H1 (cell line): ENCODE measurements around the gene KCTD19. TPM values are rescaled to one million over a fixed set of nuclear protein-coding genes. Genes with fewer than 3 reads are reported as not detected.

Experiments used
- CHD7 ChIP-seq: fragments of 300-600 bp; sonication (generic); IDR thresholded peaks from 2 replicates; pipeline ENCODE4 v1.7.1; 2012; ENCODE audit warnings: low read length, moderate library complexity, mild to moderate bottlenecking, inconsistent platforms; ENCODE audit not compliant: insufficient replicate concordance
- E2F6 ChIP-seq: IDR thresholded peaks from 2 replicates; pipeline ENCODE4 v1.6.1; 2012; ENCODE audit warnings: inconsistent platforms
- JUN ChIP-seq: IDR thresholded peaks from 2 replicates; pipeline ENCODE4 v1.6.1; 2011; ENCODE audit warnings: low read depth, mild to moderate bottlenecking, improper control_type of control experiment, low read length
- KDM4A ChIP-seq: IDR thresholded peaks from one replicate; pipeline ENCODE4 v1.7.1; 2012; ENCODE audit warnings: low read depth, mild to moderate bottlenecking, moderate library complexity, low read length, inconsistent platforms; ENCODE audit not compliant: severe bottlenecking
- MAFK ChIP-seq: IDR thresholded peaks from 2 replicates; pipeline ENCODE4 v1.6.1; 2012; ENCODE audit warnings: low read depth, mild to moderate bottlenecking, improper control_type of control experiment, low read length
- POLR2AphosphoS5 ChIP-seq: IDR thresholded peaks from 2 replicates; pipeline ENCODE4 v1.6.1; 2011; ENCODE audit warnings: low read depth, low read length
- SUZ12 ChIP-seq: fragments of 200-600 bp; sonication (generic); IDR thresholded peaks from 2 replicates; pipeline ENCODE4 v1.6.1; 2012; ENCODE audit warnings: mild to moderate bottlenecking, inconsistent platforms, low read length, moderate library complexity, mixed read lengths
- TAF7 ChIP-seq: optimal IDR thresholded peaks from 2 replicates; pipeline ENCODE3; 2011; ENCODE audit warnings: low read depth, mild to moderate bottlenecking, inconsistent platforms, low read length, moderate library complexity, borderline replicate concordance
- polyA plus RNA-seq, 7 experiments: library from polyadenylated mRNA; depleted of rRNA in 3 of 7; stranded (reverse) in 5 of 7; unstranded in 2 of 7; fragments of >200 nt in 5 of 7; fragments of 200-250 nt in 2 of 7; gene quantifications; 1 replicate in 5 of 7; 2 replicates in 1 of 7; 4 replicates in 1 of 7; pipeline versions ENCODE4 v1.2.1 to v1.2.3, GENCODE V29; 2011 to 2013; ENCODE audit warnings: missing spikeins in 2 of 7, mixed read lengths in 2 of 7
- total RNA-seq: library from RNA; stranded (reverse); fragmentation: NEBNext Ultra II Directional; extraction: Animal tissue kit (Norgen Biotek cat#: 25700); gene quantifications from 2 replicates; pipeline ENCODE4 v1.2.1, GENCODE V29; 2021

KCTD19 gene
- total and polyA plus RNA-seq, 2 of the 8 experiments (the other 6 are each of a cell fraction or from before 2014, with no cell fraction given): 0.06 to 0.24 TPM

GRCh38 chr16:67301080-67301782, 25.3 kb downstream of the KCTD19 start (continued):
- TF ChIP-seq MAFK (no peak), JUN (no peak), E2F6 (no peak), KDM4A (no peak), POLR2AphosphoS5 (no peak), SUZ12 (no peak), TAF7 (no peak), CHD7 (no peak)
